Measurements from ENCODE around the gene EPHB4. TPM values are rescaled to one million over a fixed set of nuclear protein-coding genes. Genes with fewer than 3 reads are reported as not detected.

Gene EPHB4
- total and polyA plus RNA-seq, 2 experiments from 2014 or later: 29.5 to 53.6 TPM

DNA sequence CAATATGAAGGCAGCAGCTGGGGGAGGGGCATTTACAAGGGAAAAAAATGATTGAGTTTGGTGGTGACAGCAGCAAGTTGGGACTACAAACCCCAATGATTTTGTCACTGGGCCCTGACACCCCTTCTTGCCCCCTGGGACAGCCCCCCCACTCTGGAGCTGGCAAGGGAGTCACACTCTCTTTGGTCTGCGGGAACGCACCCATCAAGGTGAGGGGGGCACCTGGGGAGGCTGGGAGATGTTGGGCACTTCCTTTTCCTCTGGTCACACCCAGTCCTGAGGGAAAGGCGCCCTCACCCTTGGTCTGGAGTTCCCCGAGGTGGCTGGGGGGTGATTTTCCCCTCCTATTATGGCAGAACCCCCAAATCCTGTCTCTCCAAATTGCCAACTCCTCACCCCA is 24.4 kb downstream of the EPHB4 start:
- H3K4me3 ChIP-seq: no peak overlapping the region
- H3K27me3 ChIP-seq: no peaks in the 10 kb centered on the region
- peak overlapping the region; percentile 57 for H3K27ac ChIP-seq
- no peaks in the 10 kb centered on the region for H3K4me1 ChIP-seq (ENCODE audit: low read depth)
- peaks cover 27% of the 10 kb centered on the region for H3K36me3 ChIP-seq
- TF ChIP-seq, protein P1, sequence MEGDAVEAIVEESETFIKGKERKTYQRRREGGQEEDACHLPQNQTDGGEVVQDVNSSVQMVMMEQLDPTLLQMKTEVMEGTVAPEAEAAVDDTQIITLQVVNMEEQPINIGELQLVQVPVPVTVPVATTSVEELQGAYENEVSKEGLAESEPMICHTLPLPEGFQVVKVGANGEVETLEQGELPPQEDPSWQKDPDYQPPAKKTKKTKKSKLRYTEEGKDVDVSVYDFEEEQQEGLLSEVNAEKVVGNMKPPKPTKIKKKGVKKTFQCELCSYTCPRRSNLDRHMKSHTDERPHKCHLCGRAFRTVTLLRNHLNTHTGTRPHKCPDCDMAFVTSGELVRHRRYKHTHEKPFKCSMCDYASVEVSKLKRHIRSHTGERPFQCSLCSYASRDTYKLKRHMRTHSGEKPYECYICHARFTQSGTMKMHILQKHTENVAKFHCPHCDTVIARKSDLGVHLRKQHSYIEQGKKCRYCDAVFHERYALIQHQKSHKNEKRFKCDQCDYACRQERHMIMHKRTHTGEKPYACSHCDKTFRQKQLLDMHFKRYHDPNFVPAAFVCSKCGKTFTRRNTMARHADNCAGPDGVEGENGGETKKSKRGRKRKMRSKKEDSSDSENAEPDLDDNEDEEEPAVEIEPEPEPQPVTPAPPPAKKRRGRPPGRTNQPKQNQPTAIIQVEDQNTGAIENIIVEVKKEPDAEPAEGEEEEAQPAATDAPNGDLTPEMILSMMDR (IDR thresholded peaks at IDR 0.05; ENCODE audit: low read depth, low read length): no peak
- no peaks in the 10 kb centered on the region for H3K9me3 ChIP-seq (ENCODE audit: low read depth)
- DNase-seq (ENCODE audit: low read depth in 1 of 2, low spot score in 1 of 2): no peak

DNA sequence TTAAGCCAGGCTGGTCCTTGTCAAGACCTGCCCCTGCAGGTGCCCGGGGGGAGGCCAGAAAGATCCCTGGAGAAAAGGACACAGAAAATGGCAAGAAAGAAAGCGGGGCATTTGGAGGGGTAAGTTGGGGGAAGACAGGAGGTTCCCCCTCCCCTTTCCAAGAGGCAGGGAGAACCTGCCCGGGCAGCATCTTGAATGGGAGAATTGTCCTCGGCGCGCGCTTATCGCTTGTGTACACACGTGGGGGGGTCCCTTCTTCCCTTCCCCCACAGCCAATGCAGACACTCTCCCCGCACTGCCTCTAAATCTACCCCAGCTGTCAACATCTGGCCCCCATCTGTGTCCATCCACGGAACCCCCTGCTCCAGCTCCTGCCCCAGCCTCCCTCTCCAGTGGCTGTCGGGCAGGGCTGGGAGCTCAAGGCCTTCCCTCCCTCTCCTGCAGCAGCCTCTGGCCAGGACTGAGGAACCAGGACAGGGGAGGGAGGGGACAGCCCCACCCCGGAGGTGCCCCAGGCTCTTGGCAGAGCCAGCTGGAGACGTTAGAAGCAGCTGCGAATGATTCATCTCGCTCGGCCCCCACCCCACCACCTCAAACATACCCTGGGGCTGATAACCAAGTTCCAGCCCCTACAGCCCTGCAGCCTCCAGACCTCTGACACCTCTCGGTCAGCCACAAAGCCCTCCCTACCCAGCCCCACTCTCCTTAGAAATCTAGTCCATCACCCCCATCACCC is 25.3 kb downstream of the EPHB4 start:
- Histone ChIP-seq H3K36me3 (peaks cover 23% of the 10 kb centered on the region), H3K4me1 (ENCODE audit: low read depth) (no peaks in the 10 kb centered on the region), H3K4me3 (no peak overlapping the region), H3K9me3 (ENCODE audit: low read depth) (no peaks in the 10 kb centered on the region), H3K27ac (no peak overlapping the region), H3K27me3 (no peaks in the 10 kb centered on the region)
- peak in 1 of 2 donors; percentile 76 for DNase-seq (ENCODE audit: low read depth in 1 of 2, low spot score in 1 of 2)
- TF ChIP-seq, protein P1 (IDR thresholded peaks at IDR 0.05; ENCODE audit: low read depth, low read length): no peak

DNA sequence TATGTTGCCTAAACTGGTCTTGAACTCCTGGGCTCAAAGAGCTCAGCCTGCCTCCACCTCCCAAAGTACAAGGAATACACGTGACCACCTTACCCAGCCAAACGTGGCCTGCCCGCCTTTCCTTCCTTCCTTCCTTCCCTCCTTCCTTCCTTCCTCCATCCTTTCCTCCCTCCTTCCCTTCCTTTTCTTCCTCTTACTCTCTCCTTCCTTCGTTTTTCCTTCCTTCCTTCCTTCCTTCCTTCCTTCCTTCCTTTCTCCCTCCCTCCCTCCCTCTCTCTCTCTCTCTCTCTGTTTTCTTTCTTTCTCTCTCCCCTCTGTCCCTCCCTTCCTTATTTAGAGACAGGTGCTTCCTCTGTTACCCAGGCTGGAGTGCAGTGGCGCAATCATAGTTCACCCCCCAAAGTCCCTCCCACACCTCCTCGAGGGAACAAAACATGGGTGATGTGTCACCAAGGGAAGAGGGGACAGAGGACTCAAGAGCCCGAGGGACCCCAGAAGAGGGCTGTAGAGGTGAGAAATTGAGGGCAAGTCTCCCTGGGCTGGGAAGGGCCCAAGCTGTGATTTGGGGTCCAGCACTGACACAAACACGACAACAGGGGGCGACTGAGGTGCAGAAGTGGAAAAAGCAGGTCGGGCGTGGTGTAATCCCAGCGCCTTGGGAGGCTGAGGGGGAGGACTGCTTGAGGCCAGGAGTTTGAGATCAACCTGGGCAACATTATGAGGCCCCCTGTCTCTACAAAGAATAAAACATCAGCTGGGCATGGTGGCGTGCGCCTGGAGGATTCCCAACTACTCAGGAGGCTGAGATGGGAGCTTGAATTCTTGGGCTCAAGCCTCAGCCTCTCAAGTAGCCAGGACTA is 28.1 kb downstream of the EPHB4 start:
- Histone ChIP-seq H3K36me3 (no peaks in the 10 kb centered on the region), H3K27ac (no peak overlapping the region), H3K9me3 (ENCODE audit: low read depth) (no peaks in the 10 kb centered on the region), H3K4me1 (ENCODE audit: low read depth) (no peaks in the 10 kb centered on the region), H3K27me3 (no peaks in the 10 kb centered on the region), H3K4me3 (no peak overlapping the region)
- peak; percentile 60 to 82 for DNase-seq (ENCODE audit: low read depth in 1 of 2, low spot score in 1 of 2)
- TF ChIP-seq, protein P1 (IDR thresholded peaks at IDR 0.05; ENCODE audit: low read depth, low read length): peak; percentile 82

DNA sequence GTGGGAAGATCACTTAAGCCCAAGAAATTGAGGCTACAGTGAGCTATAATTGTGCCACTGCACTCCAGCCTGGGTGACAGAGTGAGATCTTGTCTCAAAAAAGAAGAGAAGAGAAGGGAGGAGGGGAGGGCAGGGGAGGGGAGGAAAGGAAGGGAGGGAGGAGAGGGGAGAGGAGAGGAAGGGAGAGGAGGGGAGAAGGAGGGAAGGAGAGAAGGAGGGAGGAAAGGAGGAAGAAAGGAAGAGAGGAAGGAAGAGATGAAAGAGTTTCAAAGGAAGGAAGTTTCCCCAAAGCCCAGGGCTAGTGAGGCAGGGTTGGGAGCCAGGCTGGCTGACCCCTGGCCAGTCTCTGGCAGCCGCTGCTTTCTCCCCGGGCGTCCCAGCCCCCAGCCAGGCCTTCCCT is 32.6 kb downstream of the EPHB4 start:
- no peak for DNase-seq (ENCODE audit: low read depth in 1 of 2, low spot score in 1 of 2)
- TF ChIP-seq, protein P1 (IDR thresholded peaks at IDR 0.05; ENCODE audit: low read depth, low read length): no peak

DNA sequence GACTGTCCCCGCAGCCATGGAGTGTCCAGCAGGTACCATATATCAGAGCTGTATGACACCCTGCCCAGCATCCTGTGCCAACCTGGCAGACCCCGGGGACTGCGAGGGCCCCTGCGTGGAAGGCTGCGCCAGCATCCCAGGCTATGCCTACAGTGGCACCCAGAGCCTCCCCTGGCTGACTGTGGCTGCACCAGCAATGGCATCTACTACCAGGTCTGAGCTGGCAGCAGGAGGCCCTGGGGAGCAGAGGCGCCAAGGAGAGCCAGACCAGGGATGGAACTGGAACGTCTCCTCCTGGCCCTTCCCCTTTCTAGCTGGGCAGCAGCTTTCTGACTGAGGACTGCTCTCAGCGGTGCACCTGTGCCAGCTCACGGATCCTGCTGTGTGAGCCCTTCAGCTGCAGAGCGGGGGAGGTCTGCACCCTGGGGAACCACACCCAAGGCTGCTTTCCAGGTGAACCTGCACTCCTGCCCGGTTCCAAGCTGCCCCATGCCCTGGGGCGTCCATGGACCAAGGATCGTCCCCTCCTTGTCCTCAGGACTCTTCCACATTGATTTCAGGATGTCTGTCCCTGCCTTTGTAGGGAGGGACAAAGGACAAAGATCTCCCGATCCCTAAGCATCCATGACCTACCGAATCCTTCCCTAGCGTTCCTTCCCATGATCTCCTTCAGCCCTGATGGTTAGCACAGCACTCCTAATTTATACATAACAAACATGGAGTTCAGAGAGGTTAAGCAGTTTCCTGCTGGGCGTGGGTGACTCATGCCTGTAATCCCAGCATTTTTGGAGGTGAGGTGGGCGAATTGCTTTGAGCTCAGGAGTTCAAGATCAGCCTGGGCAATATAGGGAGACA is 33.3 kb downstream of the EPHB4 start:
- TF ChIP-seq, protein P1 (IDR thresholded peaks at IDR 0.05; ENCODE audit: low read depth, low read length): no peak
- no peaks in the 10 kb centered on the region for H3K27me3 ChIP-seq
- H3K27ac ChIP-seq: no peak overlapping the region
- no peak for DNase-seq (ENCODE audit: low read depth in 1 of 2, low spot score in 1 of 2)
- no peak overlapping the region for H3K4me3 ChIP-seq
- H3K36me3 ChIP-seq: no peaks in the 10 kb centered on the region
- no peaks in the 10 kb centered on the region for H3K4me1 ChIP-seq (ENCODE audit: low read depth)
- no peaks in the 10 kb centered on the region for H3K9me3 ChIP-seq (ENCODE audit: low read depth)

More for the DNA sequence above, 32.6 kb downstream of the EPHB4 start:
- H3K4me1 ChIP-seq (ENCODE audit: low read depth): no peaks in the 10 kb centered on the region
- no peaks in the 10 kb centered on the region for H3K36me3 ChIP-seq
- H3K9me3 ChIP-seq (ENCODE audit: low read depth): no peaks in the 10 kb centered on the region
- no peak overlapping the region for H3K27ac ChIP-seq
- no peaks in the 10 kb centered on the region for H3K27me3 ChIP-seq
- H3K4me3 ChIP-seq: no peak overlapping the region
